Thymus (tissue), 11 donors: Measurements from ENCODE around the gene PRMT9. TPM values are rescaled to one million over a fixed set of nuclear protein-coding genes. Genes with fewer than 3 reads are reported as not detected.

Experiments used
- DNase-seq, 9 donors: peaks; one replicate each; pipeline ENCODE4 v3.0.0-alpha.2; 2013; ENCODE audit warnings: low spot score in 9 of 9, low read depth in 6 of 9, missing footprints in 1 of 9
- H3K27ac ChIP-seq, 2 donors: one replicate each; pipeline ENCODE4 v1.5.1; 2013; ENCODE audit warnings: control low read depth in 1 of 2, low read depth in 1 of 2, low read length in 1 of 2, mild to moderate bottlenecking in 1 of 2, moderate library complexity in 1 of 2
- H3K27me3 ChIP-seq, 2 donors: one replicate each; pipeline ENCODE4 v1.5.1; 2013; ENCODE audit warnings: low read length in 1 of 2; ENCODE audit not compliant: control insufficient read depth in 2 of 2, insufficient read depth in 1 of 2
- H3K36me3 ChIP-seq, 2 donors: one replicate each; pipeline ENCODE4 v1.5.1; 2013; ENCODE audit warnings: low read length in 1 of 2, mild to moderate bottlenecking in 1 of 2, moderate library complexity in 1 of 2; ENCODE audit not compliant: control insufficient read depth in 2 of 2, insufficient read depth in 2 of 2
- H3K4me1 ChIP-seq, 2 donors: one replicate each; pipeline ENCODE4 v1.5.1; 2013; ENCODE audit warnings: low read length in 2 of 2; ENCODE audit not compliant: control insufficient read depth in 2 of 2, insufficient read depth in 2 of 2
- H3K4me3 ChIP-seq, 2 donors: one replicate each; pipeline ENCODE4 v1.5.1; 2013; ENCODE audit warnings: low read length in 2 of 2, control low read depth in 1 of 2, mild to moderate bottlenecking in 1 of 2
- H3K9me3 ChIP-seq, 2 donors: one replicate each; pipeline ENCODE4 v1.5.1; 2013; ENCODE audit warnings: low read length in 1 of 2, mild to moderate bottlenecking in 1 of 2; ENCODE audit not compliant: control insufficient read depth in 2 of 2, insufficient read depth in 1 of 2
- WGBS: extraction: QIAGEN DNeasy Blood & Tissue Kit; methylation state at CpG from one replicate; pipeline ENCODE4 v1.1.7; 2013; 5-methylcytosine and 5-hydroxymethylcytosine counted together
- polyA plus RNA-seq: library from polyadenylated mRNA; stranded (reverse); fragments of 200-250 nt; gene quantifications from one replicate; pipeline ENCODE4 v1.2.3, GENCODE V29; 2013
- total RNA-seq: library from RNA; stranded (reverse); fragments of 120-200 nt; gene quantifications from one replicate; pipeline ENCODE4 v1.2.4, GENCODE V29; 2013
- donor health status: healthy.

Gene PRMT9
- total and polyA plus RNA-seq, 2 donors: 9.7 to 16.5 TPM

- Histone ChIP-seq H3K4me1 (no peaks in the 10 kb centered on the region), H3K27me3 (no peaks in the 10 kb centered on the region), H3K4me3 (no peak overlapping the region), H3K36me3 (peaks cover 15 to 40% of the 10 kb centered on the region in 2 donors), H3K9me3 (no peaks in the 10 kb centered on the region), H3K27ac (no peak overlapping the region)
- no peak for DNase-seq
- 100% methylated on average over 1 of the region's 1 CpG for WGBS
These were observed 32.4 kb downstream of the PRMT9 start for GRCh38 chr4:147651563-147651962.

DNA sequence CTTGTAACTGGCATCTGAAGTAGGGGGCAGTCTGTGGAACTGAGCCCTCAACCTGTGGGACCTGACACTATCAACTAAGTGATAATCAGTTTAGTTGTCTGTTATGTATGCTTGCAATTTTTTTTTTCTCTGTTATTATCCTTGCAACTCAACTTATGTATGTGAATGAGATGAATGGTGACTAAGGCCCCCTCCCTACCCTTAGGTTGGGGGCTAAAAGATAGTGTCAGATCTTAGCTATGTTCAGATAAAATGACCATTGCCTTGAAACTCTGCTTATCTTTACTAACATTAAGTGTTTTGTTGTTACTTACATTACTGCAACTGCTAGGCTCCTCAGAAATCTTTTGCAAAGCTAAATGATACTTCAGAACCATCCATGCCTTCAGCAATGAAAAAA is 35.3 kb downstream of the PRMT9 start:
- no peak for DNase-seq
- Histone ChIP-seq H3K9me3 (no peaks in the 10 kb centered on the region), H3K27me3 (no peaks in the 10 kb centered on the region), H3K4me3 (no peak overlapping the region), H3K27ac (no peak overlapping the region), H3K36me3 (peaks cover 8 to 18% of the 10 kb centered on the region in 2 donors), H3K4me1 (no peaks in the 10 kb centered on the region)

- Histone ChIP-seq H3K9me3 (no peaks in the 10 kb centered on the region), H3K4me1 (no peaks in the 10 kb centered on the region), H3K27ac (no peak overlapping the region), H3K27me3 (no peaks in the 10 kb centered on the region), H3K36me3 (peaks cover 18 to 26% of the 10 kb centered on the region in 2 donors), H3K4me3 (no peak overlapping the region)
- no peak for DNase-seq
These were observed 38.9 kb downstream of the PRMT9 start for GRCh38 chr4:147645099-147645498.

GRCh38 chr4:147644471-147644870 is 39.5 kb downstream of the PRMT9 start:
- H3K27me3 ChIP-seq: no peaks in the 10 kb centered on the region
- DNase-seq: no peak
- H3K9me3 ChIP-seq: no peaks in the 10 kb centered on the region
- H3K4me3 ChIP-seq: no peak overlapping the region
- H3K4me1 ChIP-seq: no peaks in the 10 kb centered on the region
- peaks cover 18 to 26% of the 10 kb centered on the region in 2 donors for H3K36me3 ChIP-seq
- no peak overlapping the region for H3K27ac ChIP-seq
- 99% methylated on average over 3 of the region's 3 CpGs for WGBS

- H3K4me3 ChIP-seq: no peak overlapping the region
- no peaks in the 10 kb centered on the region for H3K27me3 ChIP-seq
- no peak for DNase-seq
- 100% methylated on average over 1 of the region's 1 CpG for WGBS
- no peaks in the 10 kb centered on the region for H3K4me1 ChIP-seq
- peaks cover 16 to 23% of the 10 kb centered on the region in 2 donors for H3K36me3 ChIP-seq
- no peak overlapping the region for H3K27ac ChIP-seq
- no peaks in the 10 kb centered on the region for H3K9me3 ChIP-seq
These were observed 40.3 kb downstream of the PRMT9 start for GRCh38 chr4:147643616-147644015.

DNA sequence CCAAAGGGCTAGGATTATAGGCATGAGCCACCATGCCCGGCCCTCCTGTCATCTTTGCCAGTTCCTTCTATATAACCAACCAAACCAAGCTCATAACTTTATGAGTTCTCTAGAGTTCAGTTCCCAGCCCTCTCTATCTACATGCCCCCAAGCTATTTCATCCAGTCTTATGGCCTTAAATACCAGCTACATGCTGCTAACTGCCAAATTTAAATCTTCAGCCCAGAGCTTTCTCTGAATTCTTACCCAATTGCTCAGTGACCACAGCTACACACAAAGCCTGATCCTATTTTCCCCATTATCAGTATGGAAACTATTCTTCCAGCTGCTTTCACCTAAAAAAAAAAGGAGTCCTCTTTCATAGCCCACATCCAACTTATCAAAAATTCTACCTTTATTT is 43.6 kb downstream of the PRMT9 start:
- Histone ChIP-seq H3K4me3 (no peak overlapping the region), H3K4me1 (no peaks in the 10 kb centered on the region), H3K9me3 (no peaks in the 10 kb centered on the region), H3K27ac (no peak overlapping the region), H3K27me3 (no peaks in the 10 kb centered on the region), H3K36me3 (peaks cover 10 to 32% of the 10 kb centered on the region in 2 donors)
- DNase-seq: no peak
- 98% methylated on average over 1 of the region's 1 CpG for WGBS

DNA sequence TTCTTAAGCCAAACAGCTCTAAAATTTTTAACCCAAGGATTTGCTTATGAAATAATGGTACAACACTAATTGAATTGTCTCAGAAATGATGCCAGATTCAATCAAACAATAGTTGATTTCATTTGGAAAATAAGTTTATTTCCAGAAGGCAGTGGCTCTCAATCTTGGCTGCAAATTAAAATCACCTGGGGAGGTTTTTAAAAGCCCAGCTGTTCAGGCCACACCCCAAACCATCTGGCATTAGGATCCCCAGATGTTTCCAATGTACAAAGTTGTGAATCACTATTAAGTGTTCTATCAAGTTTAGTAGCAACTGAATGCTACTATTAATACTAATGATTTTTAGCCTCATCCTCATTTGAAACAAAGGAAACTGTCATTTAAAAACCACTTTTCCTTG is 44.6 kb downstream of the PRMT9 start:
- Histone ChIP-seq H3K36me3 (peaks cover 15 to 40% of the 10 kb centered on the region in 2 donors), H3K4me3 (no peak overlapping the region), H3K27ac (no peak overlapping the region), H3K27me3 (no peaks in the 10 kb centered on the region), H3K4me1 (no peaks in the 10 kb centered on the region), H3K9me3 (no peaks in the 10 kb centered on the region)
- DNase-seq: no peak

DNA sequence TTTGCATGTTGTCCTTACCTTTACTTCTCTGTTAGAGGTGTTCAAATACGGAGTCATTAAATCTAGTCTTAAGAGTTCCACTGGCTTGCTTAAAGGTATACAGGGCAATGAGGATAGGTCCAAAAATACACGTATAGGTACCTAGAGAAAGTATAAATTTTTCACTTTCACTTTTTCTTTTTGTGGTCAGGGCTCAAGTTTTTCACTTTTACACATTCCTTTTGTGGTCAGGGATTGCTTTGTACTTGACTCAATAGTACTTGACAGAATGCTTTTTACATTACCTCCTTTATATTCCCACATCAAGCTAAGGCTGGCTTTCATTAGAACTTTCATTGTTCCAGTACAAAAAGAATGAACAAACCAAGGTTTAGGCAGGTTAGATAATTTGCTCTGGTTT is 45.0 kb downstream of the PRMT9 start:
- H3K36me3 ChIP-seq: peaks cover 18 to 44% of the 10 kb centered on the region in 2 donors
- no peaks in the 10 kb centered on the region for H3K4me1 ChIP-seq
- no peak overlapping the region for H3K27ac ChIP-seq
- H3K27me3 ChIP-seq: no peaks in the 10 kb centered on the region
- H3K9me3 ChIP-seq: no peaks in the 10 kb centered on the region
- DNase-seq: no peak
- no peak overlapping the region for H3K4me3 ChIP-seq
- 55% methylated on average over 2 of the region's 2 CpGs for WGBS

DNA sequence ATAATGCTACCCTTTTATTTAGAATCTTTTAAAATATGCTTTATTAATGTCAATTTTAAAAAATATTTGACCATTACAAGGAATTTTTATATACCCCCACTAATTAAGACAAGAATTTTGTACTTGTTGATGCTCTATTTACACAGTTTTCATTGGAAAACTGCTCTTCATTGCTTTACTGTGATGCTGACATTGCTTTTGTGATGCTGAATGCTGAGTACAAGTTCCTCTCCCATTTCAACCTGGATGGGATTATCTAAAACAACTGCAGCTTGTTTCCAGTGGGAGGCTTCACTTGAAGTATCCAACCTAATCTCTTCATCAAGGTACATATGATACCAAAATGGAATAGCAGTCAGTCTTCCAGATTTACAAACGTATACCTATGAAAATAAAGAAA is 45.6 kb downstream of the PRMT9 start:
- WGBS: 96% methylated on average over 1 of the region's 1 CpG
- no peaks in the 10 kb centered on the region for H3K9me3 ChIP-seq
- DNase-seq: no peak
- no peak overlapping the region for H3K4me3 ChIP-seq
- no peaks in the 10 kb centered on the region for H3K4me1 ChIP-seq
- H3K36me3 ChIP-seq: peaks cover 20 to 47% of the 10 kb centered on the region in 2 donors
- H3K27ac ChIP-seq: no peak overlapping the region
- H3K27me3 ChIP-seq: no peaks in the 10 kb centered on the region

- DNase-seq: no peak
- no peaks in the 10 kb centered on the region for H3K9me3 ChIP-seq
- H3K4me3 ChIP-seq: no peak overlapping the region
- no peaks in the 10 kb centered on the region for H3K27me3 ChIP-seq
- no peak overlapping the region for H3K27ac ChIP-seq
- H3K4me1 ChIP-seq: no peaks in the 10 kb centered on the region
- H3K36me3 ChIP-seq: peaks cover 13 to 42% of the 10 kb centered on the region in 2 donors
These were observed 48.6 kb downstream of the PRMT9 start for GRCh38 chr4:147635348-147635747.
